RWPE2 (cell line): Measurements from ENCODE around the gene LUZP2.

ENCODE experiments used
- ATAC-seq: fragments of 200-7000 bp; cut with Tn5 transposase; 3 replicates; pipeline ENCODE4 v1.9.1; 2021; ENCODE audit warnings: low read depth
- DNase-seq: peaks from one replicate; pipeline ENCODE4 v3.0.0-alpha.2; 2020; ENCODE audit warnings: low spot score
- H3K27ac ChIP-seq: fragments of 450-650 bp; 2 replicates; pipeline ENCODE4 v1.5.1; 2017; ENCODE audit warnings: mild to moderate bottlenecking; ENCODE audit not compliant: poor library complexity, severe bottlenecking
- H3K27me3 ChIP-seq: fragments of 250-450 bp; sonication (Bioruptor Pico); 2 replicates; pipeline ENCODE4 v1.5.1; 2021; ENCODE audit warnings: mild to moderate bottlenecking, moderate library complexity; ENCODE audit not compliant: insufficient read depth, poor library complexity, severe bottlenecking
- H3K36me3 ChIP-seq: fragments of 250-450 bp; sonication (Bioruptor Pico); 2 replicates; pipeline ENCODE4 v1.5.1; 2020; ENCODE audit warnings: low read depth, mild to moderate bottlenecking, moderate library complexity
- H3K4me1 ChIP-seq: fragments of 250-450 bp; sonication (Bioruptor Pico); 2 replicates; pipeline ENCODE4 v1.5.1; 2021; ENCODE audit warnings: mild to moderate bottlenecking, moderate library complexity; ENCODE audit not compliant: insufficient read depth, poor library complexity, severe bottlenecking
- H3K4me3 ChIP-seq: fragments of 250-450 bp; sonication (Bioruptor Pico); 2 replicates; pipeline ENCODE4 v1.5.1; 2021; ENCODE audit warnings: mild to moderate bottlenecking, moderate library complexity; ENCODE audit not compliant: severe bottlenecking
- H3K9me3 ChIP-seq: fragments of 250-450 bp; sonication (Bioruptor Pico); 2 replicates; pipeline ENCODE4 v1.5.1; 2021; ENCODE audit warnings: mild to moderate bottlenecking, moderate library complexity; ENCODE audit not compliant: severe bottlenecking
- CTCF ChIP-seq: fragments of 450-650 bp; IDR thresholded peaks from one replicate; pipeline ENCODE4 v1.5.1; 2017; ENCODE audit warnings: mild to moderate bottlenecking, moderate library complexity; ENCODE audit not compliant: poor library complexity, severe bottlenecking

Gene LUZP2

GRCh38 chr11:24739637-24740036, 242.8 kb downstream of the LUZP2 start:
- DNase-seq, result no peak
- no peaks in the 10 kb centered on the region for H3K36me3 ChIP-seq
- no peak for TF ChIP-seq CTCF
- no peaks in the 10 kb centered on the region for H3K9me3 ChIP-seq
- peaks cover 3% of the 10 kb centered on the region for H3K27me3 ChIP-seq
- ATAC-seq, result no peak
- H3K27ac ChIP-seq, result no peak overlapping the region
- no peak overlapping the region for H3K4me3 ChIP-seq
- no peaks in the 10 kb centered on the region for H3K4me1 ChIP-seq

- no peaks in the 10 kb centered on the region for H3K9me3 ChIP-seq
- H3K4me1 ChIP-seq, result peaks cover 5% of the 10 kb centered on the region
- no peak overlapping the region for H3K27ac ChIP-seq
- H3K36me3 ChIP-seq, result no peaks in the 10 kb centered on the region
- no peak for TF ChIP-seq CTCF
- DNase-seq (no peak), ATAC-seq (no peak)
- H3K4me3 ChIP-seq, result no peak overlapping the region
- H3K27me3 ChIP-seq, result no peaks in the 10 kb centered on the region
Measured at GRCh38 chr11:24747275-24748251, 250.7 kb downstream of the LUZP2 start.

GRCh38 chr11:24748261-24748660, 251.4 kb downstream of the LUZP2 start:
- DNase-seq (no peak), ATAC-seq (no peak)
- Histone ChIP-seq H3K4me3 (no peak overlapping the region), H3K4me1 (peaks cover 5% of the 10 kb centered on the region), H3K27ac (no peak overlapping the region), H3K9me3 (no peaks in the 10 kb centered on the region), H3K36me3 (no peaks in the 10 kb centered on the region), H3K27me3 (no peaks in the 10 kb centered on the region)
- no peak for TF ChIP-seq CTCF

GRCh38 chr11:24754406-24754805, 257.6 kb downstream of the LUZP2 start:
- no peak for TF ChIP-seq CTCF
- no peak for DNase-seq
- Histone ChIP-seq H3K4me1 (no peaks in the 10 kb centered on the region), H3K27me3 (no peaks in the 10 kb centered on the region), H3K4me3 (no peak overlapping the region), H3K36me3 (no peaks in the 10 kb centered on the region), H3K9me3 (no peaks in the 10 kb centered on the region), H3K27ac (no peak overlapping the region)
- peak; percentile 14; the same call in 1 of the 3 replicates for ATAC-seq
